Measurements from ENCODE around the gene GTF2A1. TPM values are rescaled to one million over a fixed set of nuclear protein-coding genes. Genes with fewer than 3 reads are reported as not detected.

GTF2A1 gene
- total RNA-seq, 1 experiment from 2014 or later: 13.9 TPM

DNA sequence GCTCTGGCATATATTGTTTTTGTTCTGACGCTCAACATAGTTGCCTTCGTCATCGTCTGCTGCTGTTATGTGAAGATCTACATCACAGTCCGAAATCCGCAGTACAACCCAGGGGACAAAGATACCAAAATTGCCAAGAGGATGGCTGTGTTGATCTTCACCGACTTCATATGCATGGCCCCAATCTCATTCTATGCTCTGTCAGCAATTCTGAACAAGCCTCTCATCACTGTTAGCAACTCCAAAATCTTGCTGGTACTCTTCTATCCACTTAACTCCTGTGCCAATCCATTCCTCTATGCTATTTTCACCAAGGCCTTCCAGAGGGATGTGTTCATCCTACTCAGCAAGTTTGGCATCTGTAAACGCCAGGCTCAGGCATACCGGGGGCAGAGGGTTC lies 77.0 kb downstream of the GTF2A1 start:
- BruUV-seq (replicated peaks): no TSS peak
- TF ChIP-seq, protein P1, sequence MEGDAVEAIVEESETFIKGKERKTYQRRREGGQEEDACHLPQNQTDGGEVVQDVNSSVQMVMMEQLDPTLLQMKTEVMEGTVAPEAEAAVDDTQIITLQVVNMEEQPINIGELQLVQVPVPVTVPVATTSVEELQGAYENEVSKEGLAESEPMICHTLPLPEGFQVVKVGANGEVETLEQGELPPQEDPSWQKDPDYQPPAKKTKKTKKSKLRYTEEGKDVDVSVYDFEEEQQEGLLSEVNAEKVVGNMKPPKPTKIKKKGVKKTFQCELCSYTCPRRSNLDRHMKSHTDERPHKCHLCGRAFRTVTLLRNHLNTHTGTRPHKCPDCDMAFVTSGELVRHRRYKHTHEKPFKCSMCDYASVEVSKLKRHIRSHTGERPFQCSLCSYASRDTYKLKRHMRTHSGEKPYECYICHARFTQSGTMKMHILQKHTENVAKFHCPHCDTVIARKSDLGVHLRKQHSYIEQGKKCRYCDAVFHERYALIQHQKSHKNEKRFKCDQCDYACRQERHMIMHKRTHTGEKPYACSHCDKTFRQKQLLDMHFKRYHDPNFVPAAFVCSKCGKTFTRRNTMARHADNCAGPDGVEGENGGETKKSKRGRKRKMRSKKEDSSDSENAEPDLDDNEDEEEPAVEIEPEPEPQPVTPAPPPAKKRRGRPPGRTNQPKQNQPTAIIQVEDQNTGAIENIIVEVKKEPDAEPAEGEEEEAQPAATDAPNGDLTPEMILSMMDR (conservative IDR thresholded peaks at IDR 0.05): no peak
- TF ChIP-seq EZH2 (IDR thresholded peaks at IDR 0.05; ENCODE audit: low read depth): no peak
- DNase-seq: no peak

DNA sequence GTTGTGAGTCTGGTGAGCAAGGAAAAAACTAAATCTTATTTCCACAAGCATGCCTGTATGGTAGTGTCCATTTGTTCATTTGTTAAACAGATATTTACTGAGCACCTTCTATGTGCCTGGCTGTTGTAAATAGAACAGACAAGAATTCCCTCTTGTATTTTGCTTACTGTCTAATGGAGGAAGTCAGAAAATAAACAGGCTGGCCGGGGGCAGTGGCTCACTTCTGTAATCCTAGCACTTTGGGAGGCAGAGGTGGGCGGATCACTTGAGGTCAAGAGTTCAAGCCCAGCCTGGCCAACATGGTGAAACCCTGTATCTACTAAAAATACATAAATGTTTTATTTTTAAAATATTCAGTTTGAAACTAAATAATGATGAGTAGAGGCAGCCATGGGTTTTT lies 79.3 kb downstream of the GTF2A1 start:
- Histone ChIP-seq H3K79me2 (ENCODE audit: low read depth) (no peaks in the 10 kb centered on the region), H3K36me3 (ENCODE audit: low read depth) (no peaks in the 10 kb centered on the region), H4K20me1 (ENCODE audit: insufficient read depth) (no peaks in the 10 kb centered on the region), H3F3A (ENCODE audit: insufficient read depth, low read depth) (no peaks in the 10 kb centered on the region), H3K4me3 (no peak overlapping the region), H3K9me3 (ENCODE audit: insufficient read depth, low read depth) (no peaks in the 10 kb centered on the region), H3K4me2 (no peak overlapping the region), H2AFZ (no peak overlapping the region), H3K27ac (no peak overlapping the region), H3K27me3 (ENCODE audit: insufficient read depth, low read depth) (no peaks in the 10 kb centered on the region), H3K9me2 (ENCODE audit: insufficient read depth) (no peaks in the 10 kb centered on the region), H3K4me1 (replicated peaks; ENCODE audit: insufficient read depth) (no peaks in the 10 kb centered on the region)
- no peak for DNase-seq
- TF ChIP-seq, protein P1 (conservative IDR thresholded peaks at IDR 0.05): no peak
- no peak for TF ChIP-seq EZH2 (IDR thresholded peaks at IDR 0.05; ENCODE audit: low read depth)
- intact Hi-C loops (cut with micrococcal nuclease; ENCODE audit: unreplicated experiment): no loop called here
- CTCF ChIA-PET: no interaction called here
- POLR2A ChIA-PET (ENCODE audit: unreplicated experiment): no interaction called here
- no TSS peak for BruUV-seq (replicated peaks)

More for the DNA sequence above, 77.0 kb downstream of the GTF2A1 start:
- Histone ChIP-seq H4K20me1 (ENCODE audit: insufficient read depth) (no peaks in the 10 kb centered on the region), H3K79me2 (ENCODE audit: low read depth) (no peaks in the 10 kb centered on the region), H3K27me3 (ENCODE audit: insufficient read depth, low read depth) (no peaks in the 10 kb centered on the region), H2AFZ (no peak overlapping the region), H3K27ac (no peak overlapping the region), H3K9me2 (ENCODE audit: insufficient read depth) (no peaks in the 10 kb centered on the region), H3K9me3 (ENCODE audit: insufficient read depth, low read depth) (no peaks in the 10 kb centered on the region), H3K4me2 (no peak overlapping the region), H3K4me3 (no peak overlapping the region), H3F3A (ENCODE audit: insufficient read depth, low read depth) (no peaks in the 10 kb centered on the region), H3K36me3 (ENCODE audit: low read depth) (no peaks in the 10 kb centered on the region), H3K4me1 (replicated peaks; ENCODE audit: insufficient read depth) (no peaks in the 10 kb centered on the region)
- CTCF ChIA-PET: no interaction called here
- POLR2A ChIA-PET (ENCODE audit: unreplicated experiment): no interaction called here
- intact Hi-C loops (cut with micrococcal nuclease; ENCODE audit: unreplicated experiment): no loop called here

DNA sequence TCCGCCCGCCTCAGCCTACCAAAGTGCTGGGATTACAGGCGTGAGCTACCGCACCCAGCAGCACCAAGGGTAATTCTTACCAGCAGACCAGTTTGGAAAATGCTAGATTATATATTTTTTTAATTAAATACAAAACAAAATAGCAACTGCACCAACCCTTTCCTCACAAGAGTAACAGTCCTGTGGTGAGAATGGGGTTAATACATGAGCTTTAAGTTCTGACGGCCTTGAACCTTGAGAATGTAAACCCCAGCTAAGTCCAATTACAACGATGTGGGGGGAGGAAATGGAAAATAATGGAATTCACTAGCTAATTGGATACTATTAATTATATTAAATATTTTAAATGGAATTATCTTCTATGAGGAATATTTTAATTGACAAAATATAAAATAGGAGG lies 82.3 kb downstream of the GTF2A1 start:
- Histone ChIP-seq H3K4me2 (no peak overlapping the region), H3K27ac (no peak overlapping the region), H3K9me3 (ENCODE audit: insufficient read depth, low read depth) (no peaks in the 10 kb centered on the region), H3K79me2 (ENCODE audit: low read depth) (no peaks in the 10 kb centered on the region), H3K4me3 (no peak overlapping the region), H3K27me3 (ENCODE audit: insufficient read depth, low read depth) (peaks cover 7% of the 10 kb centered on the region; the same call in 1 of the 2 replicates), H2AFZ (no peak overlapping the region), H3K4me1 (replicated peaks; ENCODE audit: insufficient read depth) (no peaks in the 10 kb centered on the region), H3K36me3 (ENCODE audit: low read depth) (no peaks in the 10 kb centered on the region), H3F3A (ENCODE audit: insufficient read depth, low read depth) (no peaks in the 10 kb centered on the region), H3K9me2 (ENCODE audit: insufficient read depth) (no peaks in the 10 kb centered on the region), H4K20me1 (ENCODE audit: insufficient read depth) (no peaks in the 10 kb centered on the region)
- ChIA-PET POLR2A (ENCODE audit: unreplicated experiment) (no interaction called here), CTCF (no interaction called here)
- no peak for TF ChIP-seq EZH2 (IDR thresholded peaks at IDR 0.05; ENCODE audit: low read depth)
- TF ChIP-seq, protein P1 (conservative IDR thresholded peaks at IDR 0.05): no peak
- intact Hi-C loops (cut with micrococcal nuclease; ENCODE audit: unreplicated experiment): no loop called here
- DNase-seq: no peak
- BruUV-seq (replicated peaks): no TSS peak

Measured in PC-9 (cell line).